WTC11 (cell line): ENCODE results near the gene STK10. TPM values are rescaled to one million over a fixed set of nuclear protein-coding genes. Genes with fewer than 3 reads are reported as not detected.
A peak's percentile ranks its signal among the peaks of the same experiment; 100 is the strongest.

Experiments used
- ATAC-seq: fragments of 200-7000 bp; cut with Tn5 transposase; 2 replicates; pipeline ENCODE4 v1.10.0; 2021; ENCODE audit warnings: mild to moderate bottlenecking, moderate library complexity
- CTCF ChIA-PET: fragments of 300-600 bp; sonication (Branson Sonifier 250); formaldehyde crosslinking; loops from one replicate; lab custom pipeline; 2021; ENCODE audit warnings: antibody characterized with exemption; lab: Charles Lee
- POLR2A ChIA-PET: fragments of 350-600 bp; sonication (Branson Sonifier 250); formaldehyde crosslinking; loops from one replicate; lab custom pipeline; 2021; ENCODE audit warnings: antibody characterized with exemption; lab: Charles Lee
- DNase-seq: peaks from one replicate; pipeline ENCODE4 v3.0.0; 2021; ENCODE audit warnings: low spot score
- H3K27ac Mint-ChIP-seq: 2 replicates; pipeline ENCODE4 v1.8.0; 2021; ENCODE audit warnings: mixed read lengths
- H3K27me3 Mint-ChIP-seq: 2 replicates; pipeline ENCODE4 v1.8.0; 2021; ENCODE audit warnings: low read depth, mild to moderate bottlenecking, moderate library complexity, mixed read lengths
- H3K36me3 Mint-ChIP-seq: 2 replicates; pipeline ENCODE4 v1.8.0; 2021; ENCODE audit warnings: mixed read lengths
- H3K4me1 Mint-ChIP-seq: 2 replicates; pipeline ENCODE4 v1.8.0; 2022; ENCODE audit warnings: mixed read lengths
- H3K4me3 Mint-ChIP-seq: 2 replicates; pipeline ENCODE4 v1.8.0; 2021; ENCODE audit warnings: mild to moderate bottlenecking, moderate library complexity, mixed read lengths
- H3K9me3 Mint-ChIP-seq: 2 replicates; pipeline ENCODE4 v1.8.0; 2021; ENCODE audit warnings: mixed read lengths
- CBFB ChIP-seq: sonication (generic); formaldehyde crosslinking; IDR thresholded peaks from 2 replicates; pipeline ENCODE4 v1.8.1; 2022; ENCODE audit warnings: mild to moderate bottlenecking, low read depth, missing genetic modification reagents
- CREB1 ChIP-seq: sonication (generic); formaldehyde crosslinking; IDR thresholded peaks from 2 replicates; pipeline ENCODE4 v1.8.0; 2023; ENCODE audit warnings: mild to moderate bottlenecking, missing genetic modification reagents
- CREM ChIP-seq: sonication (generic); formaldehyde crosslinking; IDR thresholded peaks from 2 replicates; pipeline ENCODE4 v1.8.1; 2022; ENCODE audit warnings: mild to moderate bottlenecking, missing genetic modification reagents, moderate library complexity
- ETV6 ChIP-seq: sonication (generic); formaldehyde crosslinking; IDR thresholded peaks from 2 replicates; pipeline ENCODE4 v1.8.1; 2022; ENCODE audit warnings: mild to moderate bottlenecking, missing genetic modification reagents
- FOXJ3 ChIP-seq: sonication (generic); formaldehyde crosslinking; IDR thresholded peaks from 2 replicates; pipeline ENCODE4 v1.9.0; 2021; ENCODE audit warnings: missing genetic modification reagents, mild to moderate bottlenecking, borderline replicate concordance
- GRHL2 ChIP-seq: fragments of 250-450 bp; sonication (Bioruptor Pico); IDR thresholded peaks from 2 replicates; pipeline ENCODE4 v1.8.0; 2022; ENCODE audit warnings: mild to moderate bottlenecking, moderate library complexity; ENCODE audit not compliant: insufficient replicate concordance, severe bottlenecking
- NR3C1 ChIP-seq: sonication (generic); formaldehyde crosslinking; conservative IDR thresholded peaks from 2 replicates; pipeline ENCODE4 v1.8.1; 2023; ENCODE audit warnings: low read depth, mild to moderate bottlenecking, missing genetic modification reagents
- OVOL2 ChIP-seq: fragments of 250-450 bp; sonication (Bioruptor Pico); IDR thresholded peaks from 2 replicates; pipeline ENCODE4 v1.9.0; 2021; ENCODE audit warnings: mild to moderate bottlenecking, borderline replicate concordance
- ZNF121 ChIP-seq: sonication (generic); formaldehyde crosslinking; IDR thresholded peaks from 2 replicates; pipeline ENCODE4 v1.8.0; 2023; ENCODE audit warnings: missing genetic modification reagents
- ZNF317 ChIP-seq: sonication (generic); formaldehyde crosslinking; IDR thresholded peaks from 2 replicates; pipeline ENCODE4 v1.8.1; 2023; ENCODE audit warnings: low read depth, mild to moderate bottlenecking, moderate library complexity, missing genetic modification reagents, borderline replicate concordance
- total RNA-seq: library from RNA; stranded (reverse); gene quantifications from 3 replicates; pipeline ENCODE4 v1.2.3, GENCODE V29; 2021
- TF ChIP-seq, protein P1 (sequence below): sonication (generic); formaldehyde crosslinking; IDR thresholded peaks from 2 replicates; pipeline ENCODE4 v1.8.1; 2023; ENCODE audit warnings: mild to moderate bottlenecking, missing genetic modification reagents
- TF ChIP-seq, protein P2 (sequence below): sonication (generic); formaldehyde crosslinking; IDR thresholded peaks from 2 replicates; pipeline ENCODE4 v1.8.0; 2022; ENCODE audit warnings: mild to moderate bottlenecking, missing genetic modification reagents
- TF ChIP-seq, protein P3 (sequence below): fragments of 250-450 bp; sonication (Bioruptor Pico); IDR thresholded peaks from 2 replicates; pipeline ENCODE4 v2.1.2; 2022; ENCODE audit warnings: mild to moderate bottlenecking, moderate library complexity
- TF ChIP-seq, protein P4 (sequence below): sonication (generic); formaldehyde crosslinking; IDR thresholded peaks from 2 replicates; pipeline ENCODE4 v1.8.0; 2022; ENCODE audit warnings: mild to moderate bottlenecking, missing genetic modification reagents
- TF ChIP-seq, protein P5 (sequence below): fragments of 250-450 bp; sonication (Bioruptor Pico); IDR thresholded peaks from 2 replicates; pipeline ENCODE4 v1.9.0; 2021; ENCODE audit warnings: moderate library complexity, mild to moderate bottlenecking, inconsistent platforms, borderline replicate concordance

The STK10 gene
- total RNA-seq, 1 experiment from 2014 or later: 20.5 TPM

DNA sequence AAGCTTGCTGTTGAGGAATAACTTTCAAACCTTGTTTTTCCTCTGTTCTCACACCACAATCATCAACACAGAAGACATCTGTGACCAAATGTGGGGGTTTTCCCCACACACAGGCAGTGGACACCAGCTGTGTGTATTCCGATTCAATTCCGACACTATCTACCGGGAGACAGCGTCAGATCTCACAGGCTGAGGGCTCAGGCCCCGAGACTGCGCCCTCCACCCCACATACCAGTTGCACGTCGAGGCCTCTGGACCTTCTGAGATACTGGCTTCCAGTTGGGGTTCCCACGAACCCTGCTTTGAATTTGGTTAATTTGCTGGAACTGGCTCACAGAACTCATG lies 41.3 kb downstream of the STK10 start:
- H3K27ac Mint-ChIP-seq: peak overlapping the region; percentile 71
- no peaks in the 10 kb centered on the region for H3K36me3 Mint-ChIP-seq
- ChIA-PET CTCF (no interaction called here), POLR2A (no interaction called here)
- H3K27me3 Mint-ChIP-seq: no peaks in the 10 kb centered on the region
- no peak for DNase-seq
- no peak for ATAC-seq
- H3K4me1 Mint-ChIP-seq: peaks cover 13% of the 10 kb centered on the region
- no peak overlapping the region for H3K4me3 Mint-ChIP-seq
- TF ChIP-seq OVOL2 (CRISPR knock-in tag): no peak
- TF ChIP-seq NR3C1 (CRISPR knock-in tag): no peak
- no peak for TF ChIP-seq CREB1 (CRISPR knock-in tag)
- TF ChIP-seq, protein P1, sequence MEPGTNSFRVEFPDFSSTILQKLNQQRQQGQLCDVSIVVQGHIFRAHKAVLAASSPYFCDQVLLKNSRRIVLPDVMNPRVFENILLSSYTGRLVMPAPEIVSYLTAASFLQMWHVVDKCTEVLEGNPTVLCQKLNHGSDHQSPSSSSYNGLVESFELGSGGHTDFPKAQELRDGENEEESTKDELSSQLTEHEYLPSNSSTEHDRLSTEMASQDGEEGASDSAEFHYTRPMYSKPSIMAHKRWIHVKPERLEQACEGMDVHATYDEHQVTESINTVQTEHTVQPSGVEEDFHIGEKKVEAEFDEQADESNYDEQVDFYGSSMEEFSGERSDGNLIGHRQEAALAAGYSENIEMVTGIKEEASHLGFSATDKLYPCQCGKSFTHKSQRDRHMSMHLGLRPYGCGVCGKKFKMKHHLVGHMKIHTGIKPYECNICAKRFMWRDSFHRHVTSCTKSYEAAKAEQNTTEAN (CRISPR knock-in tag): no peak
- TF ChIP-seq ETV6 (CRISPR knock-in tag): no peak
- TF ChIP-seq, protein P2, sequence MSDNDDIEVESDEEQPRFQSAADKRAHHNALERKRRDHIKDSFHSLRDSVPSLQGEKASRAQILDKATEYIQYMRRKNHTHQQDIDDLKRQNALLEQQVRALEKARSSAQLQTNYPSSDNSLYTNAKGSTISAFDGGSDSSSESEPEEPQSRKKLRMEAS: no peak
- TF ChIP-seq CBFB (CRISPR knock-in tag): no peak
- no peaks in the 10 kb centered on the region for H3K9me3 Mint-ChIP-seq

DNA sequence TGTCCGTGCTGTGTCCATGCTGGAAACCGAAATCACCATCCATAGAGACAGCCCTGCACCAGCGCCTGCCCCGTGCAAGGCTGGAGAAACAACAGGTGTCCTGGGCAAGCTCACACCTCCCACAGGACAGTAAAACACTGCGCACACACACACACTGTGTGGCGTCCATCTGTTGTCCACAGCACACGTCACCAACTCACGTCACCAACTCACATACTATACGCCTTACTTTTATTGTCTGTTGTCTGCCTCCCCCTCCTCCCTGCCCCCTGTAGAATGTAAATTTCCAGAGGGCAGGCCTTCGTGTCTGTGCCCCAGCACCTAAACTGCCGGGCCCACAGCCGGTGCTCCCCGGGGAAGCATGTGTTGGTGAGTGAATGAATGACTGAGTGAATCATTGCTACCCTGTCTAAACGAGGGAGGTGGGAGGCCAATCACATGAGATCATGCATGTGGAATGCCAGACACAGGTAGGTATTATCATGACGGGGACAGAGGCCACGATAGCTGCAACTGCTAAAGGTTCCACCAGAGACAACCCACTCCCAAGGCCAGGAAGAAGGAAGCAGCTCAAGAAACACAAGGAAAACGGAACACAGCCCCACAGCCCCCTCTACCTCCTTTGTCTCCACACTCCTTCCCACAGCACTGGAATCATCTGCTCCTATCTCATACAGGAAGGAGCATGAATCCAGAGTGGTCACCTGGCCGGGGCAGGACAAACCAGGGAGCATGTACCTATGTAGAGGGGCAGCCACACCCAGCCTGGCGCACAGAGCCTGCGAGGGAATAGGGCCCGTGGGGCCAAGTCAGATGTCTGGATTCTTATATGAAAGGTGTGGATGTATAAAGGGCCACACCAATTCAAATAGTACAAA lies 41.9 kb downstream of the STK10 start:
- ATAC-seq (no peak), DNase-seq (no peak)
- TF ChIP-seq ZNF121 (0 out of 2 replicates have a peak, but pooled peaks have one; percentile 10), CREM (CRISPR knock-in tag) (no peak)
- ChIA-PET CTCF (no interaction called here), POLR2A (no interaction called here)
- no peak overlapping the region for H3K4me3 Mint-ChIP-seq
- H3K4me1 Mint-ChIP-seq: peaks cover 14% of the 10 kb centered on the region
- H3K27me3 Mint-ChIP-seq: no peaks in the 10 kb centered on the region
- no peak overlapping the region; the same call in 1 of the 2 replicates for H3K27ac Mint-ChIP-seq
- no peaks in the 10 kb centered on the region for H3K9me3 Mint-ChIP-seq
- no peaks in the 10 kb centered on the region for H3K36me3 Mint-ChIP-seq

DNA sequence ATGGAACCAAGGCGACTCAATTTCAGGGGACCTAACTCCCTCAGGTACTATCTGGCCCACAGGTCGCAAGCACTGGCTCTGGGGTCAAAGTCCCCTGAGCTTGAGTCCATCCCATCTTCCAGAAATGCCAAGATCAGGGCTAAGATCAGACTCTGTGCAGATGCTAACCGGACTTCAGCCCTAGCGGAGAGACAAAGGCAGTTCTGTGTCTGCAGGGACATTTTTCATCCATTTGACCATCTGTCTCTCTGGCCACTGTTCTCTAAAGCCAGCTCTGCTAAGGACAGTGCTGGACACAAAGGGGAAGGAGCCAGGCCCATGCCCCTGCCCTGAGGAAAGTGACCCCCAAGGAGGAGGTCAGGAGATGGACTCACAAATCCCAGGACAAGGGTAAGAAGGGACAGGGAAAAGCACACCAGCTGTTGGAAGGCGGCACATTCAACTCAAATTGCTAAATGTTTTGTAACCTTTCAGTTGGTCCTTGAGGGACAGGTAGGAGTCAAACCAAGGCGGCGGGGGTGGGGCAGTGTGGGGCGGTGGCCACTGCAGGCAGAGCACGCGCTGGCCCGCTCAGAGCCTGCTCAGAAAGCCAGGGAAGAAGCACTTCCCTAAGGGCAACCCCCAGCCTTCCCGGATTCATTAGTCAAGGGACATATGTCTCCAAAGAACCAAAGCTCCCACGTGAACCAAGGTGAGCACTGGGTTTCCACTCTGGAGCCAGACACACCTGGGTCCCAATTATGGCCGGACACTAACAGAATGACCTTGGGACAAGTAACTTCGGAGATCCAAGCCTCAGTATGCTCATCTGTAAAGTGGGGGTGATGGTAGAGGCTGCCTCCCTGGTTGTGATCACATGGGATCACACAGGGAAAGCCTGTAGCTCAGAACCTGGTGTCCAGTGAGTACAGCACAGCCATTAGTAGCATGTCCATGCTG lies 42.8 kb downstream of the STK10 start:
- no peaks in the 10 kb centered on the region for H3K27me3 Mint-ChIP-seq
- peaks cover 14% of the 10 kb centered on the region for H3K4me1 Mint-ChIP-seq
- H3K4me3 Mint-ChIP-seq: no peak overlapping the region
- H3K36me3 Mint-ChIP-seq: no peaks in the 10 kb centered on the region
- ATAC-seq (no peak), DNase-seq (no peak)
- H3K27ac Mint-ChIP-seq: no peak overlapping the region; the same call in 1 of the 2 replicates
- POLR2A ChIA-PET: no interaction called here
- CTCF ChIA-PET: interaction anchor here (0.7 to 1.8 kb wide), 2 partner anchors 22 to 44 kb away, joined by 3 to 4 read pairs; no protein-coding TSS in a partner anchor
- TF ChIP-seq GRHL2 (CRISPR knock-in tag) (no peak), ZNF317 (CRISPR knock-in tag) (no peak), FOXJ3 (no peak)
- TF ChIP-seq, protein P3, sequence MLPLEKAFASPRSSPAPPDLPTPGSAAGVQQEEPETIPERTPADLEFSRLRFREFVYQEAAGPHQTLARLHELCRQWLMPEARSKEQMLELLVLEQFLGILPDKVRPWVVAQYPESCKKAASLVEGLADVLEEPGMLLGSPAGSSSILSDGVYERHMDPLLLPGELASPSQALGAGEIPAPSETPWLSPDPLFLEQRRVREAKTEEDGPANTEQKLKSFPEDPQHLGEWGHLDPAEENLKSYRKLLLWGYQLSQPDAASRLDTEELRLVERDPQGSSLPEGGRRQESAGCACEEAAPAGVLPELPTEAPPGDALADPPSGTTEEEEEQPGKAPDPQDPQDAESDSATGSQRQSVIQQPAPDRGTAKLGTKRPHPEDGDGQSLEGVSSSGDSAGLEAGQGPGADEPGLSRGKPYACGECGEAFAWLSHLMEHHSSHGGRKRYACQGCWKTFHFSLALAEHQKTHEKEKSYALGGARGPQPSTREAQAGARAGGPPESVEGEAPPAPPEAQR (CRISPR knock-in tag): no peak
- TF ChIP-seq, protein P4, sequence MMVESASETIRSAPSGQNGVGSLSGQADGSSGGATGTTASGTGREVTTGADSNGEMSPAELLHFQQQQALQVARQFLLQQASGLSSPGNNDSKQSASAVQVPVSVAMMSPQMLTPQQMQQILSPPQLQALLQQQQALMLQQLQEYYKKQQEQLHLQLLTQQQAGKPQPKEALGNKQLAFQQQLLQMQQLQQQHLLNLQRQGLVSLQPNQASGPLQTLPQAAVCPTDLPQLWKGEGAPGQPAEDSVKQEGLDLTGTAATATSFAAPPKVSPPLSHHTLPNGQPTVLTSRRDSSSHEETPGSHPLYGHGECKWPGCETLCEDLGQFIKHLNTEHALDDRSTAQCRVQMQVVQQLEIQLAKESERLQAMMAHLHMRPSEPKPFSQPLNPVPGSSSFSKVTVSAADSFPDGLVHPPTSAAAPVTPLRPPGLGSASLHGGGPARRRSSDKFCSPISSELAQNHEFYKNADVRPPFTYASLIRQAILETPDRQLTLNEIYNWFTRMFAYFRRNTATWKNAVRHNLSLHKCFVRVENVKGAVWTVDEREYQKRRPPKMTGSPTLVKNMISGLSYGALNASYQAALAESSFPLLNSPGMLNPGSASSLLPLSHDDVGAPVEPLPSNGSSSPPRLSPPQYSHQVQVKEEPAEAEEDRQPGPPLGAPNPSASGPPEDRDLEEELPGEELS (CRISPR knock-in tag): no peak
- TF ChIP-seq, protein P5, sequence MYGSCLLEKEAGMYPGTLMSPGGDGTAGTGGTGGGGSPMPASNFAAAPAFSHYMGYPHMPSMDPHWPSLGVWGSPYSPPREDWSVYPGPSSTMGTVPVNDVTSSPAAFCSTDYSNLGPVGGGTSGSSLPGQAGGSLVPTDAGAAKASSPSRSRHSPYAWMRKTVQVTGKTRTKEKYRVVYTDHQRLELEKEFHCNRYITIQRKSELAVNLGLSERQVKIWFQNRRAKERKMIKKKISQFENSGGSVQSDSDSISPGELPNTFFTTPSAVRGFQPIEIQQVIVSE (CRISPR knock-in tag): no peak
- TF ChIP-seq, all 79 proteins: peak for 0
- H3K9me3 Mint-ChIP-seq: no peaks in the 10 kb centered on the region
